Head of caudate nucleus (tissue), 42 donors: Measurements from ENCODE around the gene PPP3CB.

ENCODE experiments used
- DNase-seq, 42 donors: peaks; one replicate each; pipeline versions ENCODE4 v3.0.0 to v3.0.0-alpha.2; 2020 to 2021; ENCODE audit warnings: mixed read lengths in 7 of 42
- intact Hi-C: fragments of 100-400 bp; cut with DNase I; formaldehyde crosslinking; loops from one replicate; pipeline ENCODE4 v1.15.0; 2022

PPP3CB gene

DNA sequence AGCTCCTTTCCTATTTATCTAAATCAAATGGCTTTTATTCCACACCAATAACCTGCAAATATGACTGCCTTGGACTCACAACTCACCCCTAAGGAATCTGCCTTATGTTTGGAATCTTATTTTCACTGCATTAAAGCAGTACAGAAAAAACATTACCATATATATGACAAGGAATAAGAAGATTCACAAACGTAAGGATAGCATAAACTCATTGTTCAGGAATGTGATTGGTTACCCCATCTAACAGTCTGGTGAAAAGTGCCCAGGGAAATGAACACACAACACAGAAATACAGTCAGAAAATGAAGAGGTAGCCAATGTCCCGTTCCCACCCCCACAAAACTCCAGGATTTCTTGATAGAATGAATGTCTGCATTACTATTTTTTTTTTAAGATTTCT is 2.0 kb downstream of the PPP3CB start:
- DNase-seq, result no peak
- intact Hi-C loops, result no loop called here

DNA sequence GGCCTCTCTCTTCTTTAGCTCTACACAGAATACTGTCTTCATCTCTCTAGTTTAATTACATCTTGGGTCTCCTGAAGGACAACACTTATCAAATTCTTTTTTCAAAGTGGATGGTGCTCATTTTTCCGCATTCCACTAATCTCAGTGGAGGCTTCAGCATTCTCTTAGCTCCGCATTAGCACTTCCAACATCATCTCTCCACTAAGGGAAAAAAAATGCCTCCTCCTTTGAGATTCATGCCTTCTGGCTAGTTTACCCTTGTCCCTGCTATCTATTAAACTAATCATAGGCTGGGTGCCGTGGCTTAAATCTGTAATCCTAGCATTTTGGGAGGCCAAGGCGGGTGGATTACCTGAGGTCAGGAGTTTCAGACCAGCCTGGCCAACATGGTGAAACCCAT is 9.2 kb downstream of the PPP3CB start:
- intact Hi-C loops, result no loop called here
- no peak for DNase-seq

DNA sequence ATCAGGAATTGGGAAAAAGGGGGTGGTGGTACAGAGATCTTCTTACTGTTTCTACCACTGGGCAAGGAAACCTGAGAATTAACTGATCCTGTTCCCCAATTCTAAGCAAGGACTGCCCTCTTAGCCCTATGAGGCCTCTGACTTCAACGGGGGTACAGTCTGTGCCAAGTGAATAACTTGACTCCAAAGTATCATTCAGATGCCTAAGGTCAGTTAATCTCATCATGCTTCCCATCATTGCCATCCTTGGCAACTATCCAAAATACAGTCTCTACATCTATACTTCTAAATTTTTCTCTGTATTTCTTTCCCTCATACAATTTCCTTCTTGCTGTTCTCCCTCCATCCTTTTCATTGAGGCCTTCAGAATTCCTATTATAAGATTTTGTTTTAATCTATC is 10.5 kb downstream of the PPP3CB start:
- DNase-seq, result no peak
- intact Hi-C loops, result no loop called here

DNA sequence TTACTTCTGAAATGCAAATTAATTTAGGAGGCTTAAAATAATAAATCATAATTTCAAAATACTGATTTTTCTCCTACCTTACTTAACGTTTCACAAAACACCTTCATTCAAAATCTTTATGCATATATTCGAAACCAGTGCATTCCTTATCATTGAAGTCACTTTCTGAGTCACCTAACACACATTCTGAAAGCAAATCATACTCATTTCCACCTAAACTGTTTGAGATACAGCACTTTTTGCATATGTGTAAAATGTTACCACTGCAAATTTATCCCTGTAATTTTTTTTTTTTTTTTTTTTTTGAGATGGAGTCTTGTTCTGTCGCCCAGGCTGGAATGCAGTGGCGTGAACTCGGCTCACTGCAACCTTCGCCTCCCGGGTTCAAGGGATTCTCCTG is 15.7 kb downstream of the PPP3CB start:
- intact Hi-C loops, result no loop called here
- no peak for DNase-seq

DNA sequence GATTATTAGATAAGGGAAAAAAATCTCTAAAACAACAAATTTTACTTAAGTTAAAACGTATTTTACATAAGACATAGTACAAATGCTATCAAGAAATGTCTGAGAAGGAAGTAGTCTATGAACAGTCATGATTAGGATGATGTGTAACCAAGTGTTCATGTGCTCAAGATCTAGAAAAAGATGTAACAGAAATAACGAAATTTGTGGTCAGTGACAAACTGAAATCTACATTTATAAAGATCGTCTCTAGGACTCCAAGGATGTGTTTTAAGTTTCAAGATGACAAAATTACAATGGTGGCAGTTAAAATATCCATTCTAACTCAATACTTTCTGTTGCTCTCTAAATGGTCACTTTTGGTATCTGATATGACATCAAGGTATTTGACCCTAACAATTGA is 17.2 kb downstream of the PPP3CB start:
- no peak for DNase-seq
- intact Hi-C loops, result no loop called here

- intact Hi-C loops, result no loop called here
- no peak for DNase-seq
Observed at GRCh38 chr10:73471226-73471625, 24.6 kb downstream of the PPP3CB start.

DNA sequence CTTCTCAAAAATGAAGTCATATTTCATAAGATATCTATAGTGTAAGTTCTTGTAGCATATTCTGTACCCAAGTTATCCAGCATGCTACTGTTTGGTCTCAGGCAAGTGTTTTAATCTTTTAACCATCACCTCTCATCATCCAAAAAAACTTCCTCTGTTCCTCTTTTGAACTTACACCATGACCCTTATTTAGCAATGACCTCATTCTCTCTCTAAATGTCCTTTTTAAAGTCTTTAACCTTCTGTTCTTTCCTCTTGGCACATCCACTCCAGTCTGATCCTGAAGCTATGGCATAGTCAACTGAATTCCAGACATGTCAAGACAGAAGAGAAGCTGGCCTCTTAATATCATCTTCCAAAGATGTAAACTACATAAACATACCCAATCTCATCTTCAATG is 26.2 kb downstream of the PPP3CB start:
- DNase-seq, result no peak
- intact Hi-C loops, result no loop called here

- intact Hi-C loops, result no loop called here
- DNase-seq, result no peak
Observed at GRCh38 chr10:73467206-73467605, 28.6 kb downstream of the PPP3CB start.

DNA sequence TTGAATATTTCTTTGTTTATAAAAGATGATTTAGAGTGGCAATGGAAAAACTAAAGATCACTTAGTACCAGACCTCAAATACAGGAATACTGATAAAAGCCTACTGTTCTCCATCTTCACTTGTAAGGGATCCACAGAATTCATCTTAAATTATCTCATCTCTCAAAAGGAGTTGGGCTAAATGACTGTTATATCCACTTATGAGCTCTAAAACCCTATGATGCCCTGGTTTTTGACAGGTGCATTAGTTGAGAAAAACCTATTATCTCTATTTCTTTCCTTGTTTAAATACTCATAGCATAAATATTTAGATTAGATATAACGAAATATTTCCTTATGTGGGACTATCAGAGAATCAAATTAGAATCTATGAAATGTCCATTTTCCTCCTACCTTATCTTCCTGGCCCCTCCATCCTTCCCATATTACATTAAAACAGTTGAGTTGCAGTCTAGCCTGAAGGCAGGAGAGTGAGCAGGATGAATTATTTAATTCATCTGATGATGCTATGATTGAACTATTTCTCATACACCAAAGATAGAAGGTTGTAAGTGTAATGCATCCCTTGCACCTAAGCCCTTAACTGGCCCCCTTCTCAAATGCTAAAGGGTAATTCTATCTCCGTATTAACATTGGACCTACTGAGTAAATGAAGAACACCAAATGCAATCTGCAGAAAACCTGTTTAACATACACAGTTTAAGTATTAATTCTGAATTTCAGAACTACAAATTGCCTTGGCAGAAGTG is 29.7 kb downstream of the PPP3CB start:
- intact Hi-C loops, result no loop called here
- no peak for DNase-seq

GRCh38 chr10:73460897-73461296 is 34.9 kb downstream of the PPP3CB start:
- no peak for DNase-seq
- intact Hi-C loops, result no loop called here

DNA sequence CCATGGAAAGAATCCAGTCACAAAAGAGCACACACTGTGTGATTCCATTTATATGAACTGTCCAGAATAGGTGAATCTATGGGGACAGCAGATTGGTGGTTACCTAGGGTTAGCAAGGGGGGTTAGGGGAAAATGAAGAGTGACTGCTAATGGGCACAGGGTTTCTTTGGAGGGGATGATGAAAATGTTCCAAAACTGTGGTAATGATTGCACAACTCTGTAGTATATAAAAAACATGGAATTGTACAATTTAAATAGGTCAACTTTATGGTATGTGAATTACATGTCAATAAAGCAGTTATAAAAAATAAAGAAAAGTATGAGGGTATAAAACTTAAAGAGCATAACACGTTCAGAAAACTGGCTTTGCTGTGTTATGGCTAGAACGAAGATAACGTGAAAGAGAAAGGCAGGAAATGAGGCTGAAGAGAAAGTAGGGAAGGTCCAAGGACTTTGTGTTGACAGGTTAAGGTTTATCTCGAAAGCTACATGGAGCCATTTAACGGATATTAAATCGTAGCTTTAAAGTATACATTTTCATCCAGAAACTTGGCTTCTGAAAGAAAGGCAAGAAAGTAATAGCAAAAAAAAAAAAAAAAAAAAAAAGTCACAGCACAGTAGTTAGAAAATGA is 36.0 kb downstream of the PPP3CB start:
- no peak for DNase-seq
- intact Hi-C loops, result no loop called here

GRCh38 chr10:73456187-73456890 is 39.5 kb downstream of the PPP3CB start:
- no peak for DNase-seq
- intact Hi-C loops, result no loop called here

- no peak for DNase-seq
- intact Hi-C loops, result no loop called here
Observed at GRCh38 chr10:73449113-73449512, 46.7 kb downstream of the PPP3CB start.

DNA sequence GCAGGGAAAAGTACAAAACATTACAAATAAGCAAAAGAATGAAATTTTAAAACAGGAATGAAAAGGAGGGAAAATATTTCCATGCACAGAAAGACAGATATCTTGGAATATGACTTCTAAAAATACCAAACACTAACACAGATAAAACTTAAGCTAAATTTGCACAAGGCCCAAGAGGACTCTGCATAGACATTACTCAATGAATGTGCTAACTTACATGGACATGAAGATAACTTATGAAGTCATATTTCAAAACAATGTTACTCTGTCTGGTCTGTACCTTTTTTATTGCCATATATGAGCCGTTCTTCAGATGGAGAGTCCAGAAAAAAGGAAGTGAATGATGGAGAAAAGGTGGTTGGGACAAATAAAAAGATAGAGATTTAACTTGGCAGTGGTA is 47.4 kb downstream of the PPP3CB start:
- no peak for DNase-seq
- intact Hi-C loops, result no loop called here

DNA sequence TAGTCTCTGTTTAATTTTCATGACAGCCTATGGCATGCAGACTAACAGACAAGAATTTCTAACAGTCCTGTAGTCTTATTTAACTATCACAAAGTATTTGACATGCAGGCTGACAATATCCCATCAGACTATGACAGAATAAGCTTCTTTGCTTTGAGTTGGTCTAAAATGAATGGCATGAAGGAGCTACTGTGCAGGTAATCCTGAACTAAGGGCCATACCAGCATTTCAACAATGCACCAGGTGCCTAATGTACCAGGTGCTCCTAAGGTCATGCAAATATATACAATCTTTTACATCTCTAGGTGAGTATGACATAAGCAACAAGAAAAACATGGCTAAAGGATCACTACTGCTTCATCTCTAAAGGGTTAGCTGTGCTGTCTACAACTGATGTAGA is 48.9 kb downstream of the PPP3CB start:
- no peak for DNase-seq
- intact Hi-C loops, result no loop called here

DNA sequence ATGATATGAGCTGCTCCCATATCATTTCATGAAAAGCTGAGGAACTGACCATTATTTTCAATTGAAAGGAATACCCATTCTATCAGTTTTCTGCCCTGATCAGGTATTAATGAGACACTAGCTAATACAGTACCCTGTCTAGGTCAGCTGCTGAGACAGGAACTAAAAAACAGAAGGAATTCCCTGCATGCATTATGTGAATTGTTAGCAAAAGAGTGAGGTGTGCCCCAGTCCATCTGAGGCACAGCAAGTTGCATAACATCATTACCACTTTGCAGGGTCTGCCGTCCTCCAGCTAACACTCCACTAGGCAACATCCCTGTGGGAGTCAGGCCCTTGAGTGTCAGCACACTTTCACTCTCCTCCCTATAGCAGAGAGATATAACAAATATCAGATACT is 51.4 kb downstream of the PPP3CB start:
- no peak for DNase-seq
- intact Hi-C loops, result no loop called here

DNA sequence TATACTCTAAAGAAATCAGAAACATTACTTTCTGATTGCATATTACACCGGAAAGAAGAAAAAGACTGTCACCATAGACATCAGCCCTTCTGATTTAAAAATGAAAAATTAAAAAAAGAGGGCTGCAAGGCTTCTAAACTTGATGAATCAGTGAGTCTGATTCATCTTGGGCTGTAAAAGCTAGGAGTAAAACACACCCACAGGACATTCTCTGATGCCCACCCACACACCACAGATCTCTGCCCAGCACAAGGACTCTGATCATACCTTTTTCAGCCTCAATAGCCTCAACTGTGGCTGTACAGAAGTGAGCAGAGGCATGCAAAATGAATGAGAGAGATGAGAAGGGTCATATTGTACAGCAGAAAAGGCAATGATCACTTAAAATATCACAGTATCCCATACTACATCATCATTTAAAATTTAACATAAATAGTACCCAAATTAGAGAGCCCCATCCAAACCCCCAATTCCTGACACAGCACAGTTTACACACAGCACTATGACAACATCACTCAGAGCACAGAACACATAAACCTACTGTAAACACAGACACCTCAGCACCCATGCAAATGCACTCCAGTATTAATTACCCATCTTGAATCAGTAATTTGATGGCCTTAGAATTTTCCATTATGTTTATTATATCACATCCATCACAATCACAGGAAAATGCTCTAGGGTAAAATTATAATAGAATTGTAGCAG is 56.1 kb downstream of the PPP3CB start:
- intact Hi-C loops, result no loop called here

DNA sequence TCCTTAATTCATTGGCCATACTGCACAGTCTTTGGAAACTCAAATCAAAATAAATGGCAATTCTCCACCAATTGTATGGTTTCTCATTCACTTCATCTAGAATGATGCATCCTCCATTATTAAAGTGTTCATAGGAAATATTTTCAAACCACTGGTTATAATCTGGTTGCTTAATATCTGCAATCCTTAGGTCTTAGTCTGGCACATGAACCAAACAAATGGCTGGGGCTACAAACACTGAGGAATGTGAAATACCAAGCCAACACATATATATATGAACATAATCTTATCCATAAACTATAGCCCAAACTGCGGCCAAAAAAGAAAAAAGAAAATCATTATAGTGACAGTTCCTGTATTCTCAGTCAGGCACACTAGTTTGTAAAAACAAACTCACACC is 56.8 kb downstream of the PPP3CB start:
- intact Hi-C loops, result no loop called here
- no peak for DNase-seq

More for the DNA sequence above, 56.1 kb downstream of the PPP3CB start:
- DNase-seq, result peak in 7 of 42 donors; percentile 2 to 48 (median 11)

GRCh38 chr10:73433538-73433867 is 62.3 kb downstream of the PPP3CB start, which contains the start of gene MSS51:
MSS51 (minus strand) TSS chr10:73433561; CDS start chr10:73428284, 5,277 bp downstream.
- intact Hi-C loops, result no loop called here
- DNase-seq, result no peak
